Pancreas (tissue), 10 donors: ENCODE results near the gene MOSPD2. TPM values are rescaled to one million over a fixed set of nuclear protein-coding genes. Genes with fewer than 3 reads are reported as not detected.

Source experiments
- ATAC-seq, 4 donors: fragments of 200-7000 bp; cut with Tn5 transposase; one replicate each; pipeline versions ENCODE4 v1.8.0 to v1.9.1; 2020; ENCODE audit warnings: mild to moderate bottlenecking in 4 of 4, moderate library complexity in 4 of 4
- DNase-seq, 6 donors: peaks; one replicate each; pipeline ENCODE4 v3.0.0-alpha.2; 2020
- FAIRE-seq: peaks from 2 replicates; lab custom pipeline; 2012; peaks lifted over from hg19 to GRCh38; lab: Jason Lieb, UNC
- H3K27ac ChIP-seq, 4 donors: fragments of 200-600 bp; sonication (generic); 1 replicate in 3 of 4; 2 replicates in 1 of 4; pipeline versions ENCODE4 v1.5.0 to v1.8.0; 2020
- H3K27me3 ChIP-seq, 4 donors: fragments of 200-600 bp; one replicate each; pipeline ENCODE4 v1.8.0; 2021
- H3K36me3 ChIP-seq, 3 donors: fragments of 200-600 bp; sonication (generic) in 1 of 3; one replicate each; pipeline versions ENCODE4 v1.5.0 to v1.8.0; 2020 to 2021
- H3K4me1 ChIP-seq, 3 donors: fragments of 200-600 bp; one replicate each; pipeline ENCODE4 v1.8.0; 2021
- H3K4me3 ChIP-seq, 4 donors: fragments of 200-600 bp; sonication (generic) in 2 of 4; one replicate each; pipeline versions ENCODE4 v1.5.0 to v1.8.0; 2020 to 2021
- H3K9me3 ChIP-seq, 4 donors: fragments of 200-600 bp; one replicate each; pipeline ENCODE4 v1.8.0; 2021
- CTCF ChIP-seq, 4 donors: fragments of 200-600 bp; sonication (generic) in 3 of 4; IDR thresholded peaks; one replicate each; pipeline versions ENCODE4 v1.5.0 to v1.8.0; 2021; ENCODE audit warnings: antibody characterized with exemption in 4 of 4
- WGBS, 2 donors: extraction: QIAGEN DNeasy Blood & Tissue Kit; methylation state at CpG; one replicate each; pipeline ENCODE4 v1.1.7; 2013; 5-methylcytosine and 5-hydroxymethylcytosine counted together
- intact Hi-C, 3 donors: fragments of 100-400 bp; cut with DNase I; formaldehyde crosslinking; loops; one replicate each; pipeline versions ENCODE4 v1.11.1 to v1.14.2; 2022
- polyA plus RNA-seq, 2 donors: library from polyadenylated mRNA; stranded (reverse); fragments of 200-250 nt; gene quantifications; one replicate each; pipeline ENCODE4 v1.2.3, GENCODE V29; 2013
- total RNA-seq, 6 donors: library from RNA; stranded (reverse); fragmentation: NEBNext Ultra II Directional in 4 of 6; extraction: Animal tissue kit (Norgen Biotek cat#: 25700) in 4 of 6; gene quantifications; one replicate each; pipeline versions ENCODE4 v1.2.1 to v1.2.4, GENCODE V29; 2021 to 2023
- donor health status: healthy with polysubstance abuse.
- donor health status: DM: no; HTN: no; CAD: no; lungs with moderate emphysema.
- donor health status: DM: no; HTN: no; CAD: no.
- donor health status: control.
- donor health status: control.
- donor health status: Bipolar disorder and iron deficiency.
- donor health status: DM: yes; HTN: yes; CAD: no.
- donor health status: DM: no; HTN: no; CAD: no.
- donor health status: DM: no; HTN: no; CAD: no.
- donor health status: DM: yes; HTN: yes; CAD: no.

The MOSPD2 gene
- total and polyA plus RNA-seq, 8 donors, result 1.9 to 8.3 (median 4.2) TPM

- H3K4me1 ChIP-seq, result no peaks in the 10 kb centered on the region
- no peak overlapping the region for H3K4me3 ChIP-seq
- peaks cover 0 to 4% (median 1%) of the 10 kb centered on the region in 4 donors for H3K27me3 ChIP-seq
- H3K27ac ChIP-seq, result no peak overlapping the region
- 51 to 53% methylated on average over 2 of the region's 2 CpGs for WGBS, 2 donors
- intact Hi-C loops, result no loop called here
- DNase-seq, result no peak
- H3K36me3 ChIP-seq, result no peaks in the 10 kb centered on the region
- no peak for FAIRE-seq
- no peak for TF ChIP-seq CTCF (IDR thresholded peaks at IDR 0.05)
- no peaks in the 10 kb centered on the region for H3K9me3 ChIP-seq
- no peak for ATAC-seq
Observed at GRCh38 chrX:14964500-14964899, 91.3 kb downstream of the MOSPD2 start.

Other genes starting within 250 kb of the MOSPD2 start
- under 1 TPM; 0.14 to 0.83 (median 0.39) TPM for gene FANCB, start 352 bp upstream of the MOSPD2 start, total RNA-seq
- gene FANCB, start 352 bp upstream of the MOSPD2 start, polyA plus RNA-seq, result under 1 TPM; 0.08 to 0.19 TPM